ENCODE measurements around the gene RCC2.
"Not testable (repeated sequence)": the region's sequence is repeated elsewhere in the genome, so short reads cannot be mapped to it uniquely, and the experiment has no call there.

RCC2 gene

DNA sequence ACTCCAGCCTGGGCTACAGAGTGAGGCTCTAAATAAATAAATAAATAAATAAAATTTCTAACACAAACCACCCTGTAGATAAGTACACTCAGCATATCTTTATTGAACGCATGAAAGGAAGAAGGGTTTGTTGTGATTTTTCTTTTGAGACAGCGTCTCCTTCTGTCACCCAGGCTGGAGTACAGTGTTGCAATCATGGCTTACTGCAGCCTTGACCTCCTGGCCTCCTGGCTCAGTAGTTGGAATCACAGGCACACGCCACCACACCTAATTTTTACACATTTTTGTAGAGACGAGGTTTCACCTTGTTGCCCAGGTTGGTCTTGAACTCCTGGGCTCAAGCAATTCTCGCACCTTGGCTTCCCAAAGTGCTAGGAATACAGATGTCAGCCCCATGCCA is 23.2 kb upstream of the RCC2 start:
- no peak overlapping the region for H3K4me3 ChIP-seq (ENCODE audit: low read depth, low read length)
- DNase-seq (ENCODE audit: low read depth), result no peak
- TF ChIP-seq, protein P1, sequence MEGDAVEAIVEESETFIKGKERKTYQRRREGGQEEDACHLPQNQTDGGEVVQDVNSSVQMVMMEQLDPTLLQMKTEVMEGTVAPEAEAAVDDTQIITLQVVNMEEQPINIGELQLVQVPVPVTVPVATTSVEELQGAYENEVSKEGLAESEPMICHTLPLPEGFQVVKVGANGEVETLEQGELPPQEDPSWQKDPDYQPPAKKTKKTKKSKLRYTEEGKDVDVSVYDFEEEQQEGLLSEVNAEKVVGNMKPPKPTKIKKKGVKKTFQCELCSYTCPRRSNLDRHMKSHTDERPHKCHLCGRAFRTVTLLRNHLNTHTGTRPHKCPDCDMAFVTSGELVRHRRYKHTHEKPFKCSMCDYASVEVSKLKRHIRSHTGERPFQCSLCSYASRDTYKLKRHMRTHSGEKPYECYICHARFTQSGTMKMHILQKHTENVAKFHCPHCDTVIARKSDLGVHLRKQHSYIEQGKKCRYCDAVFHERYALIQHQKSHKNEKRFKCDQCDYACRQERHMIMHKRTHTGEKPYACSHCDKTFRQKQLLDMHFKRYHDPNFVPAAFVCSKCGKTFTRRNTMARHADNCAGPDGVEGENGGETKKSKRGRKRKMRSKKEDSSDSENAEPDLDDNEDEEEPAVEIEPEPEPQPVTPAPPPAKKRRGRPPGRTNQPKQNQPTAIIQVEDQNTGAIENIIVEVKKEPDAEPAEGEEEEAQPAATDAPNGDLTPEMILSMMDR (IDR thresholded peaks at IDR 0.05; ENCODE audit: insufficient read depth, low read depth, low read length, missing control alignments), result no peak

DNA sequence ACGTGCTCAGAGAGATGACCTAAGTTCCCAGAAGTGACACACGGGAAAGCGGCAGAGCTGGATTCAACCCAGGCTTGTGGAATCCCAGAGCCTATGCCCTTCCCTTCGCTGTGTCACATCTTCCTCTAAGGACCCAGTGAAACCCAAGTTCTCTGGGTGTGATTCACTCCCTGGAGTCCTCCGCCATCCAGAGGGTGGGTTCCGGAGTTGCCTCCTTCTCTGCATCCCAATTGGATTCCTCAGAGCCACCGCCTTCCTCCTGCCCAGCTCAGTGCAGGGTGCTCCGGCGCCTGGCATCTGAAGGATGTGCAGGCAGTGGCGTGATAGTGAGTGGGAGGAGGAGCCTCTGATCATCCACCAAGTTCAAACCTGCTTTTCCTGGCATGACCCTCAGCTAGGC is 20.7 kb upstream of the RCC2 start:
- no peak overlapping the region for H3K4me3 ChIP-seq (ENCODE audit: low read depth, low read length)
- TF ChIP-seq, protein P1 (IDR thresholded peaks at IDR 0.05; ENCODE audit: insufficient read depth, low read depth, low read length, missing control alignments), result no peak
- no peak for DNase-seq (ENCODE audit: low read depth)

DNA sequence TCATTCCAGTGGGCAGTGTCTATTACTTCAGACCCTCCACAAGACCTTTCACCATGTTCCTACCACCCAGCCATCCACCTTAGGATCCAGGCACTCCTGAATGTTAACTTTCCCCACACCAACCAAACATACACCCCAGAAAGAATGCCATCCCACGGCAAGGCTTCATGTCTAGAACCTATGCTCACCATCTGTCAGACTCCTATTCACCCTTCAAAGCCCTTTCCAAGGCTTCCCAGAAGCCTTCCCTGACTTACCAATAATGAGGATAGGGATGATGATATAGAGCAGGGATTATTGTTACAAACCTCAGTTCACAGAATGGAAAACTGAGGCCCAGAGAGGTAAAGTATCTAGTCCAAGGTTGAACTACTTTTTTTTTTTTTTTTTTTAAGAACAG is 19.3 kb upstream of the RCC2 start:
- no peak for DNase-seq (ENCODE audit: low read depth)
- no peak overlapping the region for H3K4me3 ChIP-seq (ENCODE audit: low read depth, low read length)
- TF ChIP-seq, protein P1 (IDR thresholded peaks at IDR 0.05; ENCODE audit: insufficient read depth, low read depth, low read length, missing control alignments), result no peak

DNA sequence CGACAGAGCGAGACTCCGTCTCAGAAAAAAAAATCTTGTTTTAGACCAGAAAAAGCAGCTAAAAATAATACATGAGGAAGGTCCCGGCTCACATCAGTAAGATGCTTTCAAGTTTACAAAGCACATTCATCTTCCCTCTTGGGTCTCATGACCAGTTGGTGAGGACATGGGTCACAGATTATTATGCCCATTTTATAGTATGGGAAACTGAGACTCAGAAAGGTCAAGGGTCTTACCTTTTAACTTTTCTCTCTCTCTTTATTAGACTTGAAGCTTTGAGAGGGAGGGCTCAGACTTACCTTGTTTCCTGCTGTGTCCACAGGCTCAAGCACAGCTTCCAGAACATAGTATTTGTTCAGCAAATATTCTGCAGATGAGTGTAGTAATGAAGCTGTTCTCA is 13.2 kb upstream of the RCC2 start:
- no peak overlapping the region for H3K4me3 ChIP-seq (ENCODE audit: low read depth, low read length)
- TF ChIP-seq, protein P1 (IDR thresholded peaks at IDR 0.05; ENCODE audit: insufficient read depth, low read depth, low read length, missing control alignments), result no peak
- no peak for DNase-seq (ENCODE audit: low read depth)

DNA sequence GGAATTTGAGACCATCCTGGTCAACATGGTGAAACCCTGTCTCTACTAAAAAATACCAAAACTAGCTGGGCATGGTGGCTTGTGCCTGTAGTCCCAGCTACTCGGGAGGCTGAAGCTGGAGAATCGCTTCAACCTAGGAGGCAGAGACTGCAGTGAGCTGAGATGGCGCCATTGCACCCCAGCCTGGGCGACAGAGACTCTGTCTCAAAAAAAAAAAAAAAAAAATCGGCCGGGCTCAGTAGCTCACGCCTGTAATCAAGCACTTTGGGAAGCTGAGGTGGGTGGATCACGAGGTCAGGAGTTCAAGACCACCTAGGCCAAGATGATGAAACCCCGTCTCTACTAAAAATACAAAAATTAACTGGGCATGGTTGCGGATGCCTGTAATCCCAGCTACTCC is 12.7 kb upstream of the RCC2 start:
- not testable (repeated sequence) for DNase-seq (ENCODE audit: low read depth); H3K4me3 ChIP-seq (ENCODE audit: low read depth, low read length)

DNA sequence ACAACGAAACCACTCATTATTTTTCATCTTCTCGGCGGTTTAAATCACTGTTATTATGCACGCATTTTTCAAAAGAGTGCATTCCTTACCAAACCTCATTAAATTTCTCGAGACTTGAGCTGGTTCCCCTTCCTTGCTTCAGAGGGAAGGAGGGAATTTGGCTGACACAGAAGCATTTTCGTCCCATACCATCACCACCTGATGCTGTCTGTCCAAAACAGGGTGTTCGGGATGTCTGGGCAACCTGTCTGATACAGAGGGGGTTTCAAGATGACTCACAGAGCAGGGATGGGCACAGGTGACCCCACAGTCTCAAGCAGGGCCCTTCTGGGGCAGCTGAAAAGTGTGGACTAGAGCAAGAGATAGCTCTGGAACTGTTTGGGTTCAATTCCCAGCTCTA is 12.3 kb upstream of the RCC2 start:
- DNase-seq (ENCODE audit: low read depth), result no peak
- TF ChIP-seq, protein P1 (IDR thresholded peaks at IDR 0.05; ENCODE audit: insufficient read depth, low read depth, low read length, missing control alignments), result no peak
- H3K4me3 ChIP-seq (ENCODE audit: low read depth, low read length), result no peak overlapping the region

DNA sequence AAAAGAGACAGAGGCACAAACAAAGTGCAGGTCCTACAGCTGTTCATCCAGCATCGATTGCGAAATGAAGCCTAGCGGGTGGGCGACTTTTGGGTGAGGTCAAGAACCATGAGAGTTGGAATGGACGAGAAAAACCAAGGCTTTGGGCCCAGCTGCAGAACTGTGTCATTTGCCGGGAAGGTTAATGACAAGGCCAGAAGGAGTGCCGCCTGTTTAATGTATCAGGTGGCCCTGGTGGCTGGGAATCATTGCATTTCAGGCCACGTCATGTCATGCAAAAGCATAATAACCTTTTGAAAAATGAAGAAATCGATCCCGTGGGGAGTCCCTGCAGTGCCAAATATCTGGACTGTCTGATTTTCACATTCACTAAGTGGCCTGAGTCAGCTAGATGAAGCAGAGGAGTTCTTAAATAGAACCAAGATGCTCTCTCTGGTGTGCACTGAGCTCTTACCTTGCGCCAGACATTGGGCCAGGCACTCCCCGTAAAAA is 8.1 kb upstream of the RCC2 start:
- H3K4me3 ChIP-seq (ENCODE audit: low read depth, low read length), result no peak overlapping the region
- no peak for DNase-seq (ENCODE audit: low read depth)
- TF ChIP-seq, protein P1 (IDR thresholded peaks at IDR 0.05; ENCODE audit: insufficient read depth, low read depth, low read length, missing control alignments), result no peak
